ENCODE measurements around the gene VPS72. TPM values are rescaled to one million over a fixed set of nuclear protein-coding genes. Genes with fewer than 3 reads are reported as not detected.

The VPS72 gene
- total RNA-seq, 2 donors from 2014 or later = 38.8 TPM

- no peaks in the 10 kb centered on the region for H3K9me3 ChIP-seq
- H3K9ac ChIP-seq (ENCODE audit: low read depth in 2 of 2, low read length in 2 of 2) = peak overlapping the region in 1 of 2 donors; percentile 81
- no peak overlapping the region for H3K4me3 ChIP-seq
- TF ChIP-seq, protein P1, sequence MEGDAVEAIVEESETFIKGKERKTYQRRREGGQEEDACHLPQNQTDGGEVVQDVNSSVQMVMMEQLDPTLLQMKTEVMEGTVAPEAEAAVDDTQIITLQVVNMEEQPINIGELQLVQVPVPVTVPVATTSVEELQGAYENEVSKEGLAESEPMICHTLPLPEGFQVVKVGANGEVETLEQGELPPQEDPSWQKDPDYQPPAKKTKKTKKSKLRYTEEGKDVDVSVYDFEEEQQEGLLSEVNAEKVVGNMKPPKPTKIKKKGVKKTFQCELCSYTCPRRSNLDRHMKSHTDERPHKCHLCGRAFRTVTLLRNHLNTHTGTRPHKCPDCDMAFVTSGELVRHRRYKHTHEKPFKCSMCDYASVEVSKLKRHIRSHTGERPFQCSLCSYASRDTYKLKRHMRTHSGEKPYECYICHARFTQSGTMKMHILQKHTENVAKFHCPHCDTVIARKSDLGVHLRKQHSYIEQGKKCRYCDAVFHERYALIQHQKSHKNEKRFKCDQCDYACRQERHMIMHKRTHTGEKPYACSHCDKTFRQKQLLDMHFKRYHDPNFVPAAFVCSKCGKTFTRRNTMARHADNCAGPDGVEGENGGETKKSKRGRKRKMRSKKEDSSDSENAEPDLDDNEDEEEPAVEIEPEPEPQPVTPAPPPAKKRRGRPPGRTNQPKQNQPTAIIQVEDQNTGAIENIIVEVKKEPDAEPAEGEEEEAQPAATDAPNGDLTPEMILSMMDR (IDR thresholded peaks at IDR 0.05) = no peak
- no peak overlapping the region for H3K27ac ChIP-seq
- intact Hi-C loops (cut with DNase I) = no loop called here
- no peaks in the 10 kb centered on the region for H3K27me3 ChIP-seq
- no peaks in the 10 kb centered on the region for H3K4me1 ChIP-seq
- H3K36me3 ChIP-seq = no peaks in the 10 kb centered on the region
- no peak for DNase-seq
Observed at GRCh38 chr1:151144474-151145303, 45.3 kb downstream of the VPS72 start.

DNA sequence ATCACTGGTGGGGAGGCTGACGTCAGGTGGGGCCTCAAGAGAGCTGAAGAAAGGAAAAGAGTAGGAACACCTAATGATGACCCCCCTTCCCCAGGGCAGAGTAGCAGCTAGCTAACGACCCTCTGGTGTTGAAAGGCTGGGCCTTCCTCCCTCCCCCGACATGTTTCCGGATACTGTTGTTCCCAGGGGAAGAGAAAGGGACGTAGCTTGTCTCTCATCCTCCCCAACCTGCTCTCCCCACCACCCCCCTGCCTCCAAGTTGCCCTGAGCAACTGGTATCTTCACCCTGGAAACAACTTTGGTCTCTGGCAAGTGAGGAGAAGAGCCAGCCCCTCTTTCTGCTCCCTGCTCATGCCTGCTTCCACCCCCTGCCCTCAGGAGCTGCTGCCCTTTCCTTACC lies 46.0 kb downstream of the VPS72 start:
- no peak overlapping the region for H3K9ac ChIP-seq (ENCODE audit: low read depth in 2 of 2, low read length in 2 of 2)
- H3K36me3 ChIP-seq = no peaks in the 10 kb centered on the region
- TF ChIP-seq, protein P1 (IDR thresholded peaks at IDR 0.05) = no peak
- no peak overlapping the region for H3K27ac ChIP-seq
- no peak overlapping the region for H3K4me3 ChIP-seq
- no peaks in the 10 kb centered on the region for H3K27me3 ChIP-seq
- H3K4me1 ChIP-seq = no peaks in the 10 kb centered on the region
- H3K9me3 ChIP-seq = no peaks in the 10 kb centered on the region
- intact Hi-C loops (cut with DNase I) = no loop called here
- DNase-seq = no peak

DNA sequence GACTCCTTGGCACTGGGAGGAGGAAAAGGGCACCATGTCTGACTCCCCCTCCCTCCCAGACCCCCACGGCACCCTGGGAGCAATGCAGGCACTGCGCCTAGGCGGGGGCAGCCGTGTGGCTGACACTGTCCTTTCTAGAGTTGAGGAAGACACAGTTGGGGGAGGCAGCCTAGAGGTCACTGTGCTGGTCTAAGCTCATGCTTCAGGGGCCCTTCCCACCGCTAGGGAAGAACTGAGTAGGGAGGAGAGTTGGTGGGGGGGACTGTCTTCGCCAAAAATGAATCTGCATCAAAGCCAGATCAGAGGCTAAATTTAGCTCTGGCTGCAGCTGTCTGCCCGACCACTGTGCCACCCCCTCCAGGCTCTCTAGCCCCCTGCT lies 47.0 kb downstream of the VPS72 start:
- Histone ChIP-seq H3K9me3 (no peaks in the 10 kb centered on the region), H3K27me3 (no peaks in the 10 kb centered on the region), H3K27ac (no peak overlapping the region), H3K36me3 (no peaks in the 10 kb centered on the region), H3K4me3 (no peak overlapping the region), H3K4me1 (no peaks in the 10 kb centered on the region), H3K9ac (ENCODE audit: low read depth in 2 of 2, low read length in 2 of 2) (no peak overlapping the region)
- TF ChIP-seq, protein P1 (IDR thresholded peaks at IDR 0.05) = no peak
- no peak for DNase-seq
- intact Hi-C loops (cut with DNase I) = no loop called here

DNA sequence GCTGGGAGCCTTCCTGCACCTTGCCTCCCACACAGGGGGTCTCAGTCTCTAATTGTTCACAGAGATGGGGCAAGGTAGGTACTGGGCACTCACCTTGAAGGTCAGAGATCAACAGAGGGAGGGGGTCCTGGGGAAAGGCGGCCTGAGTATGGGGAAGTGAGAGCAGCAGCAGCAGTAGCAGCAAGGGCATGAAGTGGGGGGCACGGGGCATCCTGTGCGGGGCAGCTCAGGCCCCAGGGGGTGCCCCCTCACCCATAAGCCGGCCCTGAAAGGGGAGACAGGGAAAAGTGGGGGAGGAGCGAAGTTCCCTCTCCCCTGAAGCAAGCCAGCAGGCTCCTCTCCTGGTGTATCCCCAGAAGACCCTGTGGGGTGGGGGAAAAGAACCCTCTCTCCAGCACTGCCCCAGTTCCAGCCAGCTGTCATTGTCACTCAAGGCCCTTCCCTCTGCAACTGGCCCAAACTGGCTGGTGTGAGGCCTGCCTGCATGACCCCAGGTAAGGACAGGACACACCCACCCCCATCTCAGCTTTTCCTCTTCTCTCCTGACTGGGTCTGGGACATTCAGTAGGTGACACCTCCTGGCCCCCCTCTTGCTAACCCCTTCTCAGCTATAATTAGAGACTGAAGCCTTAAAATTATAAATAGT lies 47.5 kb downstream of the VPS72 start:
- TF ChIP-seq, protein P1 (IDR thresholded peaks at IDR 0.05) = no peak
- Histone ChIP-seq H3K36me3 (no peaks in the 10 kb centered on the region), H3K27ac (no peak overlapping the region), H3K4me1 (no peaks in the 10 kb centered on the region), H3K27me3 (no peaks in the 10 kb centered on the region), H3K4me3 (no peak overlapping the region), H3K9me3 (no peaks in the 10 kb centered on the region), H3K9ac (ENCODE audit: low read depth in 2 of 2, low read length in 2 of 2) (no peak overlapping the region)
- DNase-seq = no peak
- intact Hi-C loops (cut with DNase I) = no loop called here

- H3K36me3 ChIP-seq = no peaks in the 10 kb centered on the region
- no peak for DNase-seq
- TF ChIP-seq, protein P1 (IDR thresholded peaks at IDR 0.05) = no peak
- H3K4me1 ChIP-seq = no peaks in the 10 kb centered on the region
- H3K27ac ChIP-seq = no peak overlapping the region
- no peak overlapping the region for H3K9ac ChIP-seq (ENCODE audit: low read depth in 2 of 2, low read length in 2 of 2)
- H3K9me3 ChIP-seq = no peaks in the 10 kb centered on the region
- intact Hi-C loops (cut with DNase I) = no loop called here
- no peak overlapping the region for H3K4me3 ChIP-seq
- H3K27me3 ChIP-seq = peaks cover 2% of the 10 kb centered on the region
Observed at GRCh38 chr1:151137789-151138188, 52.2 kb downstream of the VPS72 start.

All from colonic mucosa (tissue), 4 donors.